Esophagus squamous epithelium (tissue), 5 donors: Measurements from ENCODE around the gene MSX2. TPM values are rescaled to one million over a fixed set of nuclear protein-coding genes. Genes with fewer than 3 reads are reported as not detected.

Experiments
- DNase-seq: peaks from one replicate; lab custom pipeline; 2025; lab: John Stamatoyannopoulos, UW
- H3K27ac ChIP-seq, 4 donors: fragments of 200-600 bp; sonication (generic); one replicate each; pipeline ENCODE4 v1.5.1; 2016 to 2019; ENCODE audit warnings: mild to moderate bottlenecking in 1 of 4
- H3K27me3 ChIP-seq, 4 donors: fragments of 200-600 bp; sonication (generic); 1 replicate in 3 of 4; 2 replicates in 1 of 4; pipeline versions ENCODE4 v1.5.1 to v1.6.0; 2017 to 2021; ENCODE audit warnings: antibody characterized with exemption in 1 of 4
- H3K36me3 ChIP-seq, 3 donors: fragments of 200-600 bp; sonication (generic); one replicate each; pipeline ENCODE4 v1.5.1; 2016 to 2019
- H3K4me1 ChIP-seq, 3 donors: fragments of 200-600 bp; sonication (generic); one replicate each; pipeline ENCODE4 v1.5.1; 2017 to 2019
- H3K4me3 ChIP-seq, 4 donors: fragments of 200-600 bp; sonication (generic); 1 replicate in 3 of 4; 2 replicates in 1 of 4; pipeline ENCODE4 v1.5.1; 2016 to 2019; ENCODE audit warnings: mild to moderate bottlenecking in 2 of 4, moderate library complexity in 1 of 4
- H3K9me3 ChIP-seq, 3 donors: fragments of 200-600 bp; sonication (generic); one replicate each; pipeline ENCODE4 v1.5.1; 2016 to 2019
- POLR2A ChIP-seq, 4 donors: fragments of 450-650 bp; IDR thresholded peaks; one replicate each; pipeline ENCODE4 v1.6.1; 2017; ENCODE audit warnings: antibody characterized with exemption in 4 of 4, mild to moderate bottlenecking in 4 of 4, moderate library complexity in 3 of 4
- WGBS, 2 donors: methylation state at CpG; one replicate each; pipeline ENCODE4 v1.1.5; 2018; 5-methylcytosine and 5-hydroxymethylcytosine counted together
- intact Hi-C: fragments of 100-400 bp; cut with DNase I; formaldehyde crosslinking; loops from one replicate; pipeline ENCODE4 v1.15.0; 2022
- total RNA-seq, 4 donors: library from RNA; depleted of rRNA; stranded (reverse); fragments of >200 nt; gene quantifications; one replicate each; pipeline ENCODE4 v1.1.0, GENCODE V29; 2016
- TF ChIP-seq, protein P1 (sequence below), 6 experiments: fragments of 450-650 bp in 4 of 6; fragments of 200-600 bp in 2 of 6; sonication (generic) in 2 of 6; IDR thresholded peaks; one replicate each; pipeline ENCODE4 v1.5.1; 2016 to 2019; ENCODE audit warnings: antibody characterized with exemption in 6 of 6, mild to moderate bottlenecking in 4 of 6, moderate library complexity in 4 of 6
- donor health status: DM: yes; HTN: yes; CAD: no.

MSX2 gene
- total RNA-seq, 4 donors from 2014 or later, result 0.19 to 2.5 (median 1.6) TPM; not detected in 1

DNA sequence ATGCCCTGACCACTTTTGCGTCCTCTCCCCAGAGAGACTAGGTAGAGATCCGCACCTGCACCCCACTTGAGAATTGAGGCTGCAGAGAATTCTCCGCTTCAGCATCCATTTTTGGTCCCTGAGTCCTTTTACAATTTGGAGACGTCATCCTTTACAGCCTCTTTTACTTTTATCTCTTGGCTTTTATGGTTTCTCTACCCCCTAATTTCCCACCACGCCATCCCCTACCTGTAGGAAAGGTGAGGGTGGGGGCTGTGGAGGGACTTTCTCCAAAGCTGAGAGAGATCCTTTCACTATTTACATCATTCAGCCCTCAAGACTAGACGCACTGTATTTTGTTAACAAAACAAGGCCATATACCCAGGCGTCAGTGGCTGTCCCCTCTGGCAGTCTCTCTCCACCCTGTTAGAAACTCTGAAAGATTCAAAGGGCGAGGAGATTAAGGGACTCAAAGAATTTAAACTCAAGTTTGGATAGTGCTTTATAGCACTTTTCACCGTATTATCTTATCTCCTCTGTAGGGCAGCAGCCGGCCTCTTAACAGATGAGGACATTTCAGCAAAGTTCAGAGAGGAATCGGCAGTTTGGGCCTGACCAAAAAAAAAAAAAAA lies 1.7 kb downstream of the MSX2 start:
- no peak overlapping the region for H3K4me3 ChIP-seq
- TF ChIP-seq, protein P1, sequence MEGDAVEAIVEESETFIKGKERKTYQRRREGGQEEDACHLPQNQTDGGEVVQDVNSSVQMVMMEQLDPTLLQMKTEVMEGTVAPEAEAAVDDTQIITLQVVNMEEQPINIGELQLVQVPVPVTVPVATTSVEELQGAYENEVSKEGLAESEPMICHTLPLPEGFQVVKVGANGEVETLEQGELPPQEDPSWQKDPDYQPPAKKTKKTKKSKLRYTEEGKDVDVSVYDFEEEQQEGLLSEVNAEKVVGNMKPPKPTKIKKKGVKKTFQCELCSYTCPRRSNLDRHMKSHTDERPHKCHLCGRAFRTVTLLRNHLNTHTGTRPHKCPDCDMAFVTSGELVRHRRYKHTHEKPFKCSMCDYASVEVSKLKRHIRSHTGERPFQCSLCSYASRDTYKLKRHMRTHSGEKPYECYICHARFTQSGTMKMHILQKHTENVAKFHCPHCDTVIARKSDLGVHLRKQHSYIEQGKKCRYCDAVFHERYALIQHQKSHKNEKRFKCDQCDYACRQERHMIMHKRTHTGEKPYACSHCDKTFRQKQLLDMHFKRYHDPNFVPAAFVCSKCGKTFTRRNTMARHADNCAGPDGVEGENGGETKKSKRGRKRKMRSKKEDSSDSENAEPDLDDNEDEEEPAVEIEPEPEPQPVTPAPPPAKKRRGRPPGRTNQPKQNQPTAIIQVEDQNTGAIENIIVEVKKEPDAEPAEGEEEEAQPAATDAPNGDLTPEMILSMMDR (IDR thresholded peaks at IDR 0.05), result no peak
- TF ChIP-seq POLR2A (IDR thresholded peaks at IDR 0.05), result no peak
- intact Hi-C loops, result no loop called here
- peaks cover 2 to 35% (median 2%) of the 10 kb centered on the region in 3 donors for H3K4me1 ChIP-seq
- no peak overlapping the region for H3K27ac ChIP-seq
- no peaks in the 10 kb centered on the region for H3K36me3 ChIP-seq
- DNase-seq, result no peak
- WGBS, 2 donors, result 55 to 56% methylated on average over 10 of the region's 11 CpGs
- H3K27me3 ChIP-seq, result peaks cover 15 to 100% (median 33%) of the 10 kb centered on the region in 4 donors
- no peaks in the 10 kb centered on the region for H3K9me3 ChIP-seq

DNA sequence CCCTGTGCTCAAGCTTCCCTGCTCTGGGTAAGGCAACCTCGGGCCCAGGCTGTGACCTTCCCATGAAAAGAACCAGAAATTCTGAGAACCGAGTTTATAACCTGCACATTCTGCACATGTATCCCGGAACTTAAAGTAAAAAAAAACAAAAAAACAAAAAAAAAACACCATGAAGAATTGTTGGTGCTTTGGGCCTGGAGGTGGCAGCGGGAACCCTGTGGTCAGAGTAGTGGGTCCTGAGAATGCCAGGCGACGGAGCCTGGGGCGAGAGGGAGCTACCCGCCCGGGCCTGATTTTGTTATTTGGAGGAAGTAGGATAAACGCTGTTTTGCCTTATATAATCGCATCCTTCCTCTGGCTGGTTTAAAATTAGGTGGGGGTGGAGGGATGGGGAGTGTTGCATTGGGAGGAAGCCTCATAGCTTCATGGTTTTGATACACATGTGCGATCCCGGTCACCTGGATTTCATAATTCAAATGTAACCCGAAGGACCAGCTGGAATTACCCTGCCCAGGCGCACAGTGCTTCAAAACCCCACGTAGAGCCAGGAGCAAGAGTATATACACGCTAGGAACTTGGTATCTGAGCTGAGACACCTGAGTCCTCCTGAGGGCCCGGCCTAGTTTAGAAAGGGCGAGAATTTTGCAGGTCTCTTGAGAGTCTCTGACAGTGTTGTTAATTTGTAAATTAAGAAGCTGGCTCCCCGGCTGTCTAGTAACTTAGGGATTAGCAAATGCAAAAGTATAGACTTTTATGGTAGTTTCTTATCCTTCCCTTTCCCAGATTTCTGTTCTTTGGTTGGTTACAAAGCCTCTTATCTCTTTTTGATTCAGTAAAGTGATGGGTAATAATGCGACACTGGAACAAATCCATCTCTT lies 2.8 kb downstream of the MSX2 start:
- no peak overlapping the region for H3K27ac ChIP-seq
- TF ChIP-seq, protein P1 (IDR thresholded peaks at IDR 0.05), result no peak
- TF ChIP-seq POLR2A (IDR thresholded peaks at IDR 0.05), result no peak
- no peak for DNase-seq
- no peaks in the 10 kb centered on the region for H3K9me3 ChIP-seq
- intact Hi-C loops, result no loop called here
- no peak overlapping the region for H3K4me3 ChIP-seq
- peaks cover 0 to 32% (median 4%) of the 10 kb centered on the region in 3 donors for H3K4me1 ChIP-seq
- 61 to 67% methylated on average over 20 of the region's 21 CpGs for WGBS, 2 donors
- no peaks in the 10 kb centered on the region for H3K36me3 ChIP-seq
- H3K27me3 ChIP-seq, result peaks cover 8 to 100% (median 32%) of the 10 kb centered on the region in 4 donors

DNA sequence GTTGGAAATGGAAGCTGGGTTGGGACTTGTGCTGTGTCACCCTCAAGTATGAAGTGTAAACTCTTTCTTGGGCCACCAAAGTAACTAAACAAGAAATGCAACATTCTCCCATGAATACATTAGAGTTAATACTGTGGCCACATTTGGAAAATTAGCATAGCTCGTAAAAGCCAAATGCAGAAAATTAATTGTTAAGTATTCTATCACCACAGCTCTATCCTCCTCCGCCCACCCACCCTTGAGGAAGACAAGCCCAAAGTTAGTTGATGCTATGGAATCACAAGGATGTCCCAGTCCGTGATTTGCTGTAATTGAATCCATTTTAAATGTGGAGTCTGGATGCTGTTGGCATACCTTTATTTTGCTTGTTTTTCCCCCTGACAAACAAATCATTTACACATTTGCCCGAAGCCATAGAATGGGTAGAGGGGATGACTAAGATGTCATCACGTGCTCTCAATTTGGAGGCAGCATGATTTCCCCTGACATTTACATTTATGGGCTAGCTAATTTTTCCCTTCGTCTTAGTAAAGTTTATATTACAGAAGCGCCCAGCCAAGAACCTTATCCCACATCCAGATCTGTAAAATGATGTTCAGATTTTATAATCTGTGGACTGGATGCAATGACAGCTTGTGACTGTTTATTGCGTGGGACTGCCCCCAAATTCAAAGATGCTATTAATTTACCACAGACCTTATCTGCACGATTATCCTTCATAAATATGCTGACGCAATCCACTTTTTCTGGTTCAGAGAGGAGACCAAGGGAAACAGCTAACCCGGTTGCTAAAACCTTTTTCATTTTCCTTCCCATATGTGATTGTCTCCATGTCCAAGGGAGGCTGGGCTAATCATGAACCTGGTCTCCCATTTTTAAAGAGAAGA lies 3.7 kb downstream of the MSX2 start:
- H3K36me3 ChIP-seq, result no peaks in the 10 kb centered on the region
- H3K4me3 ChIP-seq, result no peak overlapping the region
- 65 to 76% methylated on average over 11 of the region's 11 CpGs for WGBS, 2 donors
- no peak for DNase-seq
- peaks cover 0 to 36% (median 5%) of the 10 kb centered on the region in 3 donors for H3K4me1 ChIP-seq
- no peak overlapping the region for H3K27ac ChIP-seq
- H3K27me3 ChIP-seq, result peaks cover 8 to 100% (median 32%) of the 10 kb centered on the region in 4 donors
- no peaks in the 10 kb centered on the region for H3K9me3 ChIP-seq
- TF ChIP-seq, protein P1 (IDR thresholded peaks at IDR 0.05), result no peak
- no peak for TF ChIP-seq POLR2A (IDR thresholded peaks at IDR 0.05)
- intact Hi-C loops, result no loop called here

DNA sequence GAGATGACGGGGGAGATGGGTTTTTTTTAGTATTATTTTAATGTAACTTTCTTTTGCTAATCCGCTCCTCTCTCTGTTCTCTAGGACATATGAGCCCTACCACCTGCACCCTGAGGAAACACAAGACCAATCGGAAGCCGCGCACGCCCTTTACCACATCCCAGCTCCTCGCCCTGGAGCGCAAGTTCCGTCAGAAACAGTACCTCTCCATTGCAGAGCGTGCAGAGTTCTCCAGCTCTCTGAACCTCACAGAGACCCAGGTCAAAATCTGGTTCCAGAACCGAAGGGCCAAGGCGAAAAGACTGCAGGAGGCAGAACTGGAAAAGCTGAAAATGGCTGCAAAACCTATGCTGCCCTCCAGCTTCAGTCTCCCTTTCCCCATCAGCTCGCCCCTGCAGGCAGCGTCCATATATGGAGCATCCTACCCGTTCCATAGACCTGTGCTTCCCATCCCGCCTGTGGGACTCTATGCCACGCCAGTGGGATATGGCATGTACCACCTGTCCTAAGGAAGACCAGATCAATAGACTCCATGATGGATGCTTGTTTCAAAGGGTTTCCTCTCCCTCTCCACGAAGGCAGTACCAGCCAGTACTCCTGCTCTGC lies 4.8 kb downstream of the MSX2 start:
- no peaks in the 10 kb centered on the region for H3K36me3 ChIP-seq
- 68 to 69% methylated on average over 17 of the region's 18 CpGs for WGBS, 2 donors

More for the DNA sequence above, 4.8 kb downstream of the MSX2 start:
- H3K27ac ChIP-seq, result no peak overlapping the region
- peaks cover 8 to 100% (median 30%) of the 10 kb centered on the region in 4 donors for H3K27me3 ChIP-seq
- peaks cover 0 to 29% (median 5%) of the 10 kb centered on the region in 3 donors for H3K4me1 ChIP-seq
- no peak for DNase-seq
- no peaks in the 10 kb centered on the region for H3K9me3 ChIP-seq
- TF ChIP-seq, protein P1 (IDR thresholded peaks at IDR 0.05), result no peak
- TF ChIP-seq POLR2A (IDR thresholded peaks at IDR 0.05), result no peak
- no peak overlapping the region for H3K4me3 ChIP-seq
- intact Hi-C loops, result no loop called here
